Measurements from ENCODE around the gene HDGFL1.

The HDGFL1 gene

DNA sequence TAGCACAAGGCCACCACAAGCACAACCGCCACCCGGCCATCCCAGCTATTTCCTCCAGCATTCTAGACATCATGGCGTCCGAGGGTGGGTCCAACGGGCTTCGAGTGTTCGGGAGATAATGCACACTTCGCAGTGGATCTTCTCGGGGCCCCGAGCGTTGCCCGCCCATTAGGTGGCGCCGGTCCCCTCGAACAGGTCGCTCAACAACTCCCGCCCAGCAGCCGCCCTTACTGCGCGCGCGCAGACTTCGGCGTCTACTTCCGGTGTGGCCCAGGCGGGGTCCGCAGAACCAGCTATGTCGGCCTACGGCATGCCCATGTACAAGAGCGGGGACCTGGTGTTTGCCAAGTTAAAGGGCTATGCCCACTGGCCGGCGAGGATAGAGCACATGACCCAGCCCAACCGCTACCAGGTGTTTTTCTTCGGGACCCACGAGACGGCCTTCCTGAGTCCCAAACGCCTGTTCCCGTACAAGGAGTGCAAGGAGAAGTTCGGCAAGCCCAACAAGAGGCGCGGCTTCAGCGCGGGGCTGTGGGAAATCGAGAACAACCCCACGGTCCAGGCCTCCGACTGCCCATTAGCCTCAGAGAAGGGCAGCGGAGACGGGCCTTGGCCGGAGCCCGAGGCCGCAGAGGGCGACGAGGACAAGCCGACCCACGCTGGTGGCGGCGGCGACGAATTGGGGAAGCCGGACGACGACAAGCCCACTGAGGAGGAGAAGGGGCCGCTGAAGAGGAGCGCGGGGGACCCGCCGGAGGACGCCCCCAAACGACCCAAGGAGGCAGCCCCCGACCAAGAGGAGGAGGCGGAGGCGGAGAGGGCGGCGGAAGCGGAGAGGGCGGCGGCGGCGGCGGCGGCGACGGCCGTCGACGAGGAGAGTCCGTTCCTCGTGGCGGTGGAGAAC is at the start of gene HDGFL1:
TSS of gene HDGFL1 (plus strand) at position 286 of the 904 bp plus-strand sequence. CDS start at position 296, 10 bp downstream.
- no peak for DNase-seq

GRCh38 chr6:22521035-22521434 is 48.3 kb upstream of the HDGFL1 start:
- no peak for DNase-seq

- no peak for DNase-seq
Measured at GRCh38 chr6:22526736-22527135, 42.6 kb upstream of the HDGFL1 start.

DNA sequence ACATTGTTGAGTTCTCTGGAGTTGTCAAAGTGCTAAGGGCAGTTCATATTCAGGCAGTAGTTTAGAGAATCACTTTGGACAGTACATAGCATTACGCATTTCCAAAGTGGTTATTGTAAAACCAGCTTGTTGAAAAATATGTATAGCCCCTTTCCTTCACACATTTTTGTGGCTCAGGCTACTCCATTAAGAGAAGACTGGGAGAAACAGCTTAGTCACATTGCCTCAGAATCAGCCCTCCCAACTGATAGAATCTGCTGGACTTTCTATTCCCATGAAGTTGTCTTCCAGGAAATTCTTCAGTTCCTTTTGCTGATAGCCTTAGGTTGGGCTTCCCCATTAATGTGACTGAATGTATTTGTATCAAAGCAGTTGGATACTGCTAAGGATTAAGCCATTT is 39.5 kb upstream of the HDGFL1 start:
- no peak for DNase-seq

DNA sequence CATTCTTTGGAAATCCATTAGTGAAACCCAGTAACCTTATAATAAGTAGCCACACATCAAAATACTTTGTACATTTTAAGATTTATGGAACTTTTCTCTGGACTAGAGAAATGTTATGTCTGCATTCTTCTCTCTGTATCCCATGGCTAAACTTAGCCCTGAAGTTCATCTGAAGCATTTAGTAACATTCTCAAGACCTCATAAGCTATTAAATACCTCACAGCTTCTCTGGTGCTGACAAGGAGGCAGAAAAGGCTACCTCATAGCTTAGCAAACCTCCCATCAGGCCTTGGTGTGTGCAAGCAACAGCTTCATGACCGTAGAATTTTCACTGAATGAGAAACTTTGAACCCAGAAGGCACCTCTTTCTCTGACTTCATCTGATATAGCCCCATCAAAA is 38.9 kb upstream of the HDGFL1 start:
- no peak for DNase-seq

GRCh38 chr6:22536122-22536521 is 33.2 kb upstream of the HDGFL1 start:
- no peak for DNase-seq

- no peak for DNase-seq
Measured at GRCh38 chr6:22544476-22544875, 24.9 kb upstream of the HDGFL1 start.

GRCh38 chr6:22545051-22545450 is 24.3 kb upstream of the HDGFL1 start:
- DNase-seq = no peak

- DNase-seq = no peak
Measured at GRCh38 chr6:22546236-22546635, 23.1 kb upstream of the HDGFL1 start.

DNA sequence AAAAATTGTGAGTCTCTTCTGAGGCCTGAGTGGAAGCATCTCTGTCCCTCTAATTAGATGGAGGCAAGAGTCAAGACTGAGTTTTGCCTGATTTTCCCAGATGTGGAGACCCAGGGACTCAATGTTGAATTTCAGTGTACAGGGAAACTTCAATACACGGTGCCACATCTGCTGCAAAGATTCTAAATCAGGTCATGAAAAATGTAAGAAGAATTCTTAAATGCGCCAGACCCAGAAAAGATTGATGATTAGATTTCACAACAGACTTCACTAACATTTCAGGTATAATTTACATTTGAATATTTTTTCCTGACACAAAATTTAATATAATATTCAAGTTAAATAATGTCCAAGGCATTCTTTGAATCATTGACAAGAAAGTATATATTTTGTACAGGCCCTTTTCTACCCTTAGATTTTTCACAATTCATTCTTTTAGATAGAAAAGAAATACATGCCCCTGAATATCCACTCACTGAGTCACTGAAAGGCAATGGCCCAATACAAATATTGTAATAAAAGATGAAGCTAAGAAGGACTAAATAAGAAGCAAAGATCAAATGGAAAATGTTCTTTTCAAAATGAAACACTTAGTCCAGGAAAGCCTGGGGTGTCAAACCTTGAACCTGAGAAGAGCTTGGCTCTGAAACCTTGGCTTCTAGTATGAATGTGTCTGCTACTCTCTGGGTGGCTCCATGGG is 18.2 kb upstream of the HDGFL1 start:
- DNase-seq = no peak

GRCh38 chr6:22556266-22556665 is 13.1 kb upstream of the HDGFL1 start:
- no peak for DNase-seq

DNA sequence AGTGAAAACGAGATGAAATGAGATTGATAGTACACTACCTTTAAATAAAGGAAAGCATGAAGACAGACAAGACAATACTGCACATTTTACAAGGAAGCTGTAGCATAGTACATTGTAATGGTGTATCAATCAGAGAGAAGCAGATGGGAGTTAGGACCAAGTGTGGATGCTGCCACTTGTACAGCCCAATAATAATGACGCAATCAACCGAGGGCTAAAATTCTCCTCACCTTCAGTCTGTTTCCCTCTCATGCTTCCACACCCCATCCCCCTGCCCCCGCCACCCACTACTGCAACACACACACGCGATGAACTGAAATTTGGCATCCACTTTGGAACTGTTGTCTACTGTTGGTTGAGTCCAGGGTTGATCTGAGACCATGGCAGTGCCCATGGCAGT is 12.4 kb upstream of the HDGFL1 start:
- no peak for DNase-seq

DNA sequence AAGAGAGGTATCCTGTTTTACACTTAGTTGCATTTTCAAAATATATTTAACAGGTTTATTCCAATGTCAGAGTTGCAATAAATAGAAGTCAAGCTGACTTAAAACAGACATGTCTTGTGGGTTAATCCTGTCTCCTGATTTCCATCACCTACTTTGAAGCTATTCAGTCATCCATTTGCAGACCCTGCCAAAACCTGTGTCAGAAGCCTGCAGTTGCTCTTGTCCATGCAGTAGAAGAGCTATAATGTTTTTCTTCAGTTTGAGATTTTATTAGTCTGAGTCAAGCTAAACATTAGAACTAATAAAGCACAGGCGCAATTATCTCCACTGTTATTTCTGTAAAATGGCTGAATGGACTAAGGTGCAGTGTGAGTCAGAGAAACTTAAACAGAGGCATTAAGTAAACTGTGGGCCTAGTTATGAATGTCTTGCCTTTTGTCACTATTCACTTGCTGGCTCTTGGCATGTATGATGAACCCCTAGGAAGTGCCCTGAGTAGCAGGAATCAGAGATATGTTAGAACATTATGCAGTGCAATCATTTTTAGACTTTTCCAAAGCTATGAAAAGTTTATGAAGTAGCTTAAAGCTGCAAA is 11.0 kb upstream of the HDGFL1 start:
- DNase-seq = no peak

GRCh38 chr6:22568854-22569253 is 512 bp upstream of the HDGFL1 start:
- no peak for DNase-seq

- no peak for DNase-seq
Measured at GRCh38 chr6:22570185-22570551, 802 bp downstream of the HDGFL1 start.

- DNase-seq = no peak
Measured at GRCh38 chr6:22575190-22575589, 5.8 kb downstream of the HDGFL1 start.

- no peak for DNase-seq
Measured at GRCh38 chr6:22579439-22579838, 10.1 kb downstream of the HDGFL1 start.

GRCh38 chr6:22580337-22580736 is 11.0 kb downstream of the HDGFL1 start:
- DNase-seq = no peak

DNA sequence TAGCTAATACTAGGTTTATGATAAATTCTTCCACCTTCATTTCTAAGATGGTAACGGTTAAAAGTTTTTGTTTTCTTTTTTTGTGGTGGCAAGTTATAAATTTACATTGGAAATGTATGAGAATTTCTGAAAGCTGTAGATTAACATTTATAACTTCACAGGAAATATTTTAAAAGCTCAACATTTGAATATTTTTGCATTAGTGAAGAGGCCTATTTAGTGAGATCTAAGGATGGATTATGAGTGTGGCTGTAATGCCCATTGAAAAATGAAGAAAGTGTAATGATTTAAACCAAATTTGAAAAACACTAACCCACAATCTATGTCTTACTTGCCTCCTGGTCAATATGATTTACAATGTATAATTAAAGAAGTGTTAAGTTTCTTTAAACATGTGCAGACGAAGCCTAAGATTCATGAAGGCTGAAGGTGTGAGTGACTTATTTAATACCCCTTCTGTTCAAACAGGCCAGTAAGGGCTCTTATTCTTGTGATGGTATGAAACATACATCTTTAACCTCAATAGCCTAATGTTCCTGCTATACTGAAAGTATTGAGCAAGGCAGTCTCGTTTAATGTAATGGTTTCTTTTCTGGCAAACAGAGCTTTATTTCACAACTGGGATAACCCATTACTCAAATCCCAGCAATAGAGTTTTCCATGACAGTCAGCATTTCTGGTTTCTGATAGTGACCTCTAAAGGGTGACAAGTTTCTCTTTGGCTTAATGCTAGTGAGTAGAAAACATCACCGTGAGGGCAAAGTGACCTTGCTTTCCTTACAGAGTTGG is 13.2 kb downstream of the HDGFL1 start:
- DNase-seq = no peak

DNA sequence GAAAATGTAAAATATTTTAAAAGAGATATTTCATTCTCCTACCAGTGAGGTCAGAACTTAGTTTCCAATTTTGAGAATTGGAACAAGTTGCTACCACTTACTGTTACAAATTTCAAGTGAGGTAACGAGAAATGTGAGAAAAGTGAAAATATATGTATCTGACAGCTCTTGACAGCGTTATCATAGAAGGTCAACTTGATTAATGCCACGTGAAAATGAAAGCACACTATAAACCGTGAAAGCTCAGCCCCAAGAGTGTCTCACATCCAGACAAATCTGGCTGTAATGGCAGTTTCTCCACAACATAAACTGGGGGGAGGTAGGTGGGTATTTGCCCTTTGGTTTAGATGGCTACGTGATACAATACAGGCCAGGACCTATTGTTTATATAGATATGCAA is 13.9 kb downstream of the HDGFL1 start:
- DNase-seq = no peak

DNA sequence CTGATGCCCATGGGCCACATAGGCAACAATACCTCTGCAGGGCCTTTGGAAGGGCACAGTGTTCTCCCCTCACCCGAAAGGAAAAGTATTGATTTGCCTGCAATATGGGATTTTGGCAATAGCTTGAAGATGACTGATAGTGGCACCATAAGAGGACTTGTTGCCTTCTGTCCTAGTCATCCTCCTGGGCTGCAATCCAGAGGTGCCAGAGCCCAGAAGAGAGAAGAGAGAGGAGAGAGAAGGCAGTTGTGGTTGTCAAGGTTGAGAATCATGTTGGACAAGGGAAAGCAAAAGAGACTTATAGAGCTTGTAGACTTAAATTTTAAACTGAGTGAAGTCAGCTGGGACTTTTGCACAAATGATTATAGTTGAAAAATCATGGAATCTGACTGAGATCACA is 14.6 kb downstream of the HDGFL1 start:
- DNase-seq = no peak

DNA sequence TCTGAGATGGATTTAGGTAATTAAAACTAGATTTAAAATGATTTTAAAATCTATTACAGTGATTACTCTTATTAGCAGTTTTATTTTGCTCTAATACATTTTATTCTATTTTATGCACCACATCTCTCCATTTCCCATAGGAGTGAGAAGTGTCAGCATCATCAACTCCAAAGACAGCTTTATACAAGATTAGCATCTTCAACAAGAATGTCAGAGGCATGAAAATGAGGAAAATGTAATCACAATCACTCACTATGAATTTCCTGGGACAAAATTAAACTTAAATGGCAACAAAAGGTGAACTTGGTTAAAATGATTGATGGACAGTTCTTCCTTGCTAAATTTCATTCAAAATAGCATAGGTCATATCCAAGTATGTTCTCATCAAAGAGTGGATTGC is 19.8 kb downstream of the HDGFL1 start:
- no peak for DNase-seq

DNA sequence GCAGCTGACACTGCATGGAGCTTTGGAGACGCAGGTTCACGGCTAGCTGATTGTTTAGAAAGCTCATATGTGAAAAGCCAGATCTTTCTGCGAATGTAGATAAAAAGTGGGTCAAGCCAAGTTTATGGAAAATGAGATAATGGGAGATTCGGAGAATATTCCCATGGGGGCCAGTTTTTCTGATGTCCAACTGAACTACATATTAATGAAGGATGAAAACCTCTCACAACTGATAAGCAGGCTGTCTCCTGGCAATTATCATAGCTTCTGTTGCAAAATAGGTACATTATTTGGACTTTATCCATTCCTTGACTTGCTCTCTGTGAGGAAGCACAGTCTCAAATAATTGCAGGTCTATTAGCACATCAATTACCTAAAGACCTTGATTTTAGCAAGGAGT is 21.1 kb downstream of the HDGFL1 start:
- DNase-seq = no peak
